GM15510 (cell line): Measurements from ENCODE around the gene MRRF.

Experiments used
- POLR2A ChIP-seq: IDR thresholded peaks from 3 replicates; pipeline ENCODE4 v1.6.1; 2011; ENCODE audit warnings: borderline replicate concordance; ENCODE audit not compliant: insufficient read length; ENCODE audit errors: extremely low read depth

Gene MRRF

DNA sequence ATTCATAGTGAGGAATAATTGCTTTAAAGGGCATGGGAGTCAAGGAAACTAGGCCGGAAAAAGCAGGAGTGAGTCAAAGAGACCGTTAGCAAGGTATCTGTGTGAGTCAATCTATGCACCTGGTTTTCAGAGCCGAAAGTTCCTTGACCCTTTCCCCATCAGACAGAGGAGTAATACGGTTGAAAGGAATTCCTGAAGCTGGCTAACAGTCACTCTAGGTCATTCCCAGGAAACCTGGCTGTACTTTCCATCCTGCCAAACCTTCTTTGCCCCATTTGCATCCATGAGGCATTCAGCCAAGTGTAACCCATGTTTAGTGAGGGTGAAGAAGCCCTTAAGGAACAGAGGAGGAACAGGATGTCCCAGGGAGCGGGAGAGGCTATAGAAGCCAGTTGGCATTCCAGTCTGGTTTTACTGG, 16.2 kb upstream of the MRRF start:
- no peak for TF ChIP-seq POLR2A

DNA sequence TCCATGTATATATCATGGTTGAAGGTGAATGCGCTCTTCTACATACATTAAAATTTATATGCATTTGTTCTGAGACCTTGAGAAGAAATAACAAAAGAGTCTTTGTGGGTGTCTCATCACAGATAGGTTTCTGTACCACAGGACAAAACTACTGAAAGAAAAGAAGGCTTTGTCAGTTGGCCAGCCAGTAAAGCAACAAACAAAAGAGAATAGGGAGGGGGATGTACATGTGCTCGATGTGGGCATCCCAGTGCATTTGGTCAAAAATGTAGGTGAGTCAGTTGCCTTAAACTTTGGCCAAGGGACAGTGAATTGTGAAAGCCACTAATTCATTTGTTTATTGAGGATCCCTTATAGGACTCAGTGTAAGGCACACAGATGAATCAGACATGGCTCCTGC, 13.3 kb upstream of the MRRF start:
- TF ChIP-seq POLR2A, result no peak

DNA sequence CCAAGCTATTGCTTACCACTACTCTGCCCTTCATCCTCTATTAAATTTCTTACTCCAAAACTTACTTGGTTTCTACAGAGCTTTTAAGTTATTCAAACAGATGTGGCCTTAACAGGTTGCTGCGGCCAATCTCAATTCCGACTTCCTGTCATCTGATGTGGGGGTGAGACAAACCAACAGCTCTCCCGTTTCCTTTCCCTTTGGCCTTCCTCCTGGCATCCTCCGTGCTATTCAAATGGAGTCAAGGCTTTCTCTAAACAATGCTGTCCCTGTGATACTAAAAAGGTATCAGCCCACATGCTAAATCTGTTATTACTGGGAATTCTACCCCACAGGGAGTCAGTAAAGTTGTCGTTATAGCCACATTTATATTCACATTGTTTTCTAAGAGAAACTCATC, 11.9 kb upstream of the MRRF start:
- TF ChIP-seq POLR2A, result no peak

DNA sequence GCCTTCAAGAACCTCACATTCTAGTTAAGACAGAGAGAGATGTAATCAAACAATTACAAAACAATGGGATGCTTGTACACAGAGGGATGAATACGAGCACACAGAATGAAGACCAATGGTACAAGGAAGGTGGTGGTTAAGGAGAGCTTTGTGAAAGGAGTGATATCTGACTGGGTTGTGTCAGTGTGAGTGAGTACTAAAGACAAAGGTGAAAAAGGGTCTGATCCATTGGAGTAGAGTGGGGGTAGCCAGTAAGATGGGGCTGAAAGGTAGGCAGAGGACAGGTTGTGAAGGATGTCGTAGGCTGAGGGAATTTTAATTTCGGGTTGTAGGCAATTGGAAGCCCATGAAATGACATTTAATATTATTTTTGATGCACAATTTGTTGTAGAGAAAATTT, 9.9 kb upstream of the MRRF start:
- TF ChIP-seq POLR2A, result no peak

DNA sequence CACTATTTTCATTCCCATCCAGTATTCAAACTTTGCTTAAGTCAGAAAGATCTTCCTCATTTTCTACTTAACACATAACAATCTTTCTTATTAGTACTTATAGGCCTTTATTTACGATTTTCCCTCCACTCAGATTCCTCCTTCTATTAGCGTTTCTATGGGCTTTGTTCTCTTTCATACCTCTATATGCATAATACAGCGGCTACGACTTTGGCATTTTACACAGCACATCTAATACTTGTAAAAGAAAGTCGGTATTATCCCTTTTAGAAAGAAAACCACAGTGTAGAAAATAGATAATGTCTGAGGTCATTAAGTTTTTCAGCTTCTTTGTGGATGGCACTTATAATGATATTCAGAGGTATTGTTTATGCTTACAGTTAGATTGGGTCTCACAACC, 8.5 kb upstream of the MRRF start:
- TF ChIP-seq POLR2A, result no peak

DNA sequence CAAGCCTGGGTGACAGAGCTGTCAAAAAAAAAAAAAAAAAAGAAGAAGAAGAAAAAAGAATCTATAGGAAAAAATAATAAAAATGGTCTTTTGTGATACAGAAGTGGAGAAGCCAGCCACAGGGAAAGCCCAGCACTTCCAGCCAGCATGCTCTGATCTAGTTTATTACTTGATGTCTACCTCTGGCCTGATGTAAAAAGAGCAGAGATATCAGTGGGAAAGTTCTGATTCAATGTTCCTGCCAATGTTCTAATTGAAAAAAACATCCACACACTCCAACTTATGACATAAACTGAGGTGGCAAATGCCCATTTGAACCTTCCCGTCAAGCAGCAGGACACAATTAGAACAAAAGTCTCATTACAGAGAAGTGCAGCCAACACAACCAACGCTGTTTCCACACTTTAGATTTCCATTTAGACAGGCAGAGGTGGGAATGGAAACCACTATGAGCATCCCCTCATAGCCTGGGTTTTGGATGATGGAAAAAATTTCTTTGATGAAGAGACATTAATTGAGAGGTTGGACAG, 5.7 kb upstream of the MRRF start:
- TF ChIP-seq POLR2A, result no peak

DNA sequence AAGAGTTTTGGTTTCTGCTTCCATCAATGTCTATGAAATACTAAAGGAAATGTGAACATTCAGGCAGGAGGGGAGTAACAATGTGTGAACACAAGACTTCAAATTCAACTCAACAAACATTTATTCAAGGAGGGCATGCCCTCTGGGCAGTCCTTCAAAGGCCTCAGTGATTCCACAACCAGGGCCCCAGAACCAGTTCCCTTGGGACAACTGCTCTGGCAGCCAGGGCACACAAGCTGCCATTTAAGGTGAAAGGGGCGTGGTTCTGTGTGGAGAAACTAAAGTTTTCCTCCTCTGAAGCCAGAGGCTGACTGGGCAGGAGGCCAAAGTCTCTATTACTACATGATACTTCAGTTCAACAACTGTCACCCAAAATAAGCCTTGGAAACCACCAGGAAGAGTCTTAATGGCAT, 3.2 kb upstream of the MRRF start:
- TF ChIP-seq POLR2A, result no peak

DNA sequence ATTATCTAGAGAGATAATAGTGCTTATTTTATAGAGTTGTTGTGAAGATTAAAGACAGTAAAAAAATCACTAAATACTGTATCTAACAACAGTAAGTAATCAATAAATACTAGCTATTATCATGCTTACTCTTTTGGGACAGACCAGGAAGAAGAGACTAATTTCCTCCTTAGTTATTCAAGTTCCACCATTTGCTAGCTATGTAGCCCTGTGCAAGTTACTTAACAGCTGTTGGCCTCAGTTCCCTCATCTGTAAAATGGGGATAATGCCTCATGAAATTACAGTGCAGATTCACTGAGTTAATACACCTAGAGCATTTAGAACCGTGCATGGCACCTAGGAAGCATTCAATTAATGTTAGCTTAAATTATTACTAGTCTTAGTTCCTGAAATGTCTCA, 2.6 kb upstream of the MRRF start:
- no peak for TF ChIP-seq POLR2A

DNA sequence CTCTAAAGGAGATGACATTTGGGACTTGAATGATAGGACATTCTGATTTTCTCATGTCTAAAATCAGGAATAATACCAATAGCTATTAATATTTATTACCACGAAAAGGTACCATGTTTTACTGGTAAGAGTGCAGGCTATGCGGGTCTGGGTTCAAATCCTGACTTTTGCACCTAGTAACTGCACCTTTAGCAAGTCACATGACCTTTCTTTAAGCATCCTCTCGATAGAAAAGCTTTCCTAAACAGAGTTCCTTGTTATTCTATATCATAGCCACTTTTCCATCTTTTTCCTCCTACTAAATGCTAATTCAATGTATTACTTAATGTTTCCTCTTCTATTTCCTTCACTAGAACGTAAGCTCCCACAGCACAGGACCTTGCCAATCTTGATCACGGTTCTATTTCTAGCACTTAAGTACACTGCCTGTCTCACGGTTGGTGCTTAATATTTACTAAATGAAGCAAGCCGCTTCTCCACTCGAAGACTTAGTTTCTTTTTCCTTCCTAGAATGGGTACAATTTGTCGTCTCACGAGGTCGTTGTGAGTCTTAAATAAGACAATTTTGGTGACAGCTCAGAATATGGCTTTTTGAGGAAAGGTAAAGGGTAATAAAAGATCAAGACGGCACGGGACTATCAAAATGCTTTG, 858 bp upstream of the MRRF start:
- TF ChIP-seq POLR2A, result no peak

DNA sequence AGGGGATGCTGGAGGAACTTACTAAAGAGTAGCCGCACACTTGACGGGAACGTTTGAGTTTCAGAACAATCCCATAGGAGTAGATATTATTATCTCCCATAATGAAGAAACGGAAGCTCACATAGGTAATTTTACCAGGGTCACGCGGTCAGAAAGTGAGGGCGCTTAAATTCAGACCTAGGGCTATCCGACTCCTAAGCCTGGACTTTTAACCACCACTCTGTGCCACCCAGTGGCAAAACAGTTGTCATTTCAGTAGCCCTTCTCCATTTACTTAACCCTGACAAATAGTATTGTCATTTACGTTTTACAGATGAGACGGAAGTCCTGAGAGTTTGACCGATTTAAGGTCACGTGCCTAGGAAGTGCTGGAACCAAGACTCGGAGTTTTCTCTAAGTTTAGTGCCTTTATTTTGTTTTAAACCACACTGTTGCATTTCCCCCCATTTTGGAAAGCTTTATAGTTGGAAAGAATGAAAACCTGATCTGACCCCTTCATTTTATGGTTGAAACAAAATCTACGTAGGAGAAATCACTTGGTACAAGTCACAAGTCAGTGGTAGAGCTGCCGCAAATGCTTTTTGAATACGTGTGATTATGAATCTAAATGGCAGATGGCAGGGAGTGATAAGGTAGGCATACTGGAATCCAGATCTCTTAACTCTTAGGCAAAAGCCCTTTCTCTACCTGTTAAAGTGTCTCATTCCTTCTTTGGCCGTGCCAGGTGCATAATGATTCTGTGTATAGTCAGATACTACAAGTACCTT, 650 bp downstream of the MRRF start:
- no peak for TF ChIP-seq POLR2A

DNA sequence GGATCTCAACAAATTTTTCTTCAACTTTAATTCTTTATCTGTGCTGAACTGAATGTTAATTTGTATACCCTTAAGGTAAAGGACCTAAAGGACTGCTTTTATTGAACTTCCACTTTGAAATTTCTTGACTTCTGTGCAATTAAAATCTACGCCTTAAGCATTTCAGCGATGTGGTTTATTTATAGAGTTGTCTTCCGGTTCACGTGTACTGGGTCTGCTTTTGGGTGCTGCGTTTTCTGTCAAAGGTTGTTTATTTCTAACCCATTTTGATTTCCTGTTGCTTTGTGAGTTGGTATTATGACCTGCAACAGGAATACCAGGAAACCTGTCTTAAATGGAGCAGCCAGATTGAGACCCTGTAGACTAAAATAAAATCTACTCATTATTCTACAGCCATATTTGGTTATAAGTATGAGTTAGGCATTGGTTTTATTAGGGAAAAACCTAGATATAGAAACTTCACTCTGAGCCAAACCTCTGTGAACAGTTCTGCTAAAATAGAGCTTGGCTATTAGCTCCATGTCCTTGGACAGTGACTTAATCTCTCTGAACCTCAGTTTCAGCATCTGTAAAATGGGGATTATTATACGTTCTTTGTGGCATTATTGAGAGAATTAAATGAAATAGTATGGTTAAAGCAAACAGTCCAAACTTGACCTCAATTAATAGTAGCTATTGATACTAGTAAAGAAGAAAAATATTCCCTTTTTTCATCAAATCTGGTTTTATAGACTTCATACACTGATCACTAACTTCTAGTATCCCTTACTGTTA, 3.5 kb downstream of the MRRF start:
- TF ChIP-seq POLR2A, result no peak

DNA sequence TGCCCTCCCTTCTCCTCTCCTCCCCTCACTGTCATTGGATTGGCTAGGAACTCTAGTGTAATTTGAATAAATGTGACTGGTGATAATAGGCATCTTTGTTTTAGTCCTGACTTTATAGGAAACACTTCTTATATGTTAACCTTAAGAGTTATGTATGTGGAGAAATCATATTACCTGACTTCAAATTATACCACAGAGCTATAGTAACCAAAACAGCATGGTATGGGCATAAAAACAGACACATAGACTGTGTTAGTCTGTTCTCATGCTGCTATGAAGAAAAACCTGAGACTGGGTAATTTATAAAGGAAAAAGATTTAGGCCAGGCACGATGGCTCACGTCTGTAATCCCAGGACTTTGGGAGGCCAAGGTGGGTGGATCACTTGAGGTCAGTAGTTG, 9.4 kb downstream of the MRRF start:
- no peak for TF ChIP-seq POLR2A

DNA sequence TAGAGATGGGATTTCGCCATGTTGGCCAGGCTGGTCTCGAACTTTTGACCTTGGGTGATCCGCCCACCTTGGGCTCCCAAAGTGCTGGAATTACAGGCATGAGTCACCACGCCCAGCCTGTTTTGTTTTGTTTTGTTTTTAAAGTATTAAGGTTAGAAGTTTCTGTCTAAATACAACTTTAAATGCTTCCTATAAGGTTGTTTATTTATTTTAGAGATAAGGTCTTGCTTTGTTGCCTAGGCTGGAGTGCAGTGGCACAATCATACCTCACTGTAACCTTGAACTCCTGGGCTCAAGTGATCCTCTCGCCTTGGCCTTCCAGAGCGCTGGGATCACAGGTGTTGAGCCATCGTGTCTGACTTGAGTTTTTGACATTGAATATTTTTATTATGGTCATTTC, 11.4 kb downstream of the MRRF start:
- no peak for TF ChIP-seq POLR2A

DNA sequence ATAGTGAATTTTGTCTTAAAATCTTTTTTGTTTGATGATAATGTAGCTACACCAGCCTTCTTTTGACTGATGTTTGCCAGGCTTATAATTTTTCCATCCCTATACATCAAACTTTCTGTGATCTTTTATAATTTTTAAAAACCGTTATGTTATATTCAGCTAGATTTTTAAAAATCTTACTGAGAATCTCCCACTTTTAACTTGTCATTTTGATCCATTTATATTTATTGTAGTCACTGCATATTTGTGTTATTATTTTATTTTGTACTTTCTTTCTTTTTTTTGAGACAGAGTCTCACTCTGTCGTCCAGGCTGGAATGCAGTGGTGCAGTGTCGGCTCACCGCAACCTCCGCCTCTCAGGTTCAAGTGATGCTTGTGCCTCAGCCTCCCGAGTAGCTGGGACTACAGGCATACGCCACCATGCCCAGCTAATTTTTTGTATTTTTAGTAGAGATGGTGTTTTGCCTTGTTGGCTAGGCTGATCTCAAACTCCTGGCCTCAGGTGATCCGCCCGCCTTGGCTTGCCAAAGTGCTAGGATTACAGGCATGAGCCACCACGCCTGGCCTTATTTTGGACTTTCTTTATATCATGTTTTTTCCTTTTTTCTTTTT, 12.7 kb downstream of the MRRF start:
- no peak for TF ChIP-seq POLR2A

DNA sequence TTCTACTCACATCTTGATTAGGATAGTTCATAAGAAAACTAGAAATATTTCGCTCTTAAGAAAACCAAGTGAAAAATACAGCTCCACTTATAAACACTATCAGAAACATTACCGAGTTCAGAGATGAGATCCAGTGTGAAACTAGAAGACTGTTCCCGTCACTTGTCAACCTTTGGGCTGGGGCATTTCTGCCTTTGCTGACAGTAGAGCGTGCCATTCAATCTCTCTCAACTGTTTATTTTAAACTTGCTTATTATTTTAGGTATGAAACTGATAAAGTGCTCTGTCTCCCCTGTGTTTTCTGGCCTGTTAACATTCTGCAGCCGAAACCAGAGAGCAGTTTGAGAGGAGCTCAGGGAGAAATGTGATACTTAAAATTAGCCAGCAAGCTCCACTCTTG, 16.7 kb downstream of the MRRF start:
- TF ChIP-seq POLR2A, result no peak
